ENCODE results near the gene SMARCA2.
A peak's percentile ranks its signal among the peaks of the same experiment; 100 is the strongest.

Gene SMARCA2

DNA sequence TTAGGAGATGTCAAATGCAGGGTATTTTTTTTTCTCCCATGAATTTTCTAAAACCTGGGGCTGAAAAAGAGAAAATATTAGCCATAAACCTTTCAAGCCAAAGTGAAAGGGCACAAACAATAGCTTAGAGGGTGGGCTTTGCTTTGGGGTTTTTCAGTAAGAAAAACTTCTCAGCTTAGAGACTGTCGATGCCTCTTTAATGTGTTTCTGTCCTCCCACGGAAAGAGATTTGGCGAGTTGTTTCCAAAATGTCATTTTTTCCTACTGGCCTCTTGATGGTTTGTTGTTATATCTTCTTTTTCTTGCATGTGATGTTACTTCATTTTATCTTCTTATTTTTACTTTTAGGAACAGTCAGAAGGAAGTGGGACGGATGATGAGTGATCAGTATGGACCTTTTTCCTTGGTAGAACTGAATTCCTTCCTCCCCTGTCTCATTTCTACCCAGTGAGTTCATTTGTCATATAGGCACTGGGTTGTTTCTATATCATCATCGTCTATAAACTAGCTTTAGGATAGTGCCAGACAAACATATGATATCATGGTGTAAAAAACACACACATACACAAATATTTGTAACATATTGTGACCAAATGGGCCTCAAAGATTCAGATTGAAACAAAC lies 177.3 kb downstream of the SMARCA2 start:
- Histone ChIP-seq H3K36me3 (ENCODE audit: insufficient read depth, low read length) (peaks cover 15% of the 10 kb centered on the region; the same call in 1 of the 2 replicates), H3K4me1 (ENCODE audit: control insufficient read depth, insufficient read depth, low read length, unreplicated experiment) (no peaks in the 10 kb centered on the region), H3K4me3 (ENCODE audit: low read depth, low read length) (no peak overlapping the region), H3K27me3 (ENCODE audit: insufficient read depth, low read length) (no peaks in the 10 kb centered on the region), H3K27ac (ENCODE audit: low read depth, low read length) (no peak overlapping the region), H2AFZ (ENCODE audit: low read length, unreplicated experiment) (no peak overlapping the region), H3K79me2 (ENCODE audit: control insufficient read depth, insufficient read depth, low read length, unreplicated experiment) (no peaks in the 10 kb centered on the region)

DNA sequence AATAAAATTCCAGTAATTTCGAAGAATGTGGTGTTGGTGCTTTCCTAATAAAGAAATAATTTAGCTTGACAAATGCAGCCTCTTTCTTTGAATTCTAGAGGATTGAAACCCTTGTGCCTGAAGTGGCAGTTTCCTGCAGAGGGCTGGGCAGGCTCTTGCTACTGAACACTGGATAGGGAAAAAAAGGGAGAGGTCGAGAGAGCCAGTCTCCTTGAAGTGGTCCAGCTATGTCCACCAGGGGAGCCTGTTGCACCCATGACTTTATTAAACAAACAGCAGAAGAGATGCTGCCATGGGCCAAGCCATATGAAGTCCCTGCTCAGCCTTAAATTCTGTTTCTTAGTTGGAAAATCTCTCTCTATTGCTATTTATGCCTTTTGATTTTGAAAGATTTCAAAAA lies 178.4 kb downstream of the SMARCA2 start:
- no peaks in the 10 kb centered on the region for H3K79me2 ChIP-seq (ENCODE audit: control insufficient read depth, insufficient read depth, low read length, unreplicated experiment)
- H3K4me3 ChIP-seq (ENCODE audit: low read depth, low read length): no peak overlapping the region
- no peak overlapping the region for H3K27ac ChIP-seq (ENCODE audit: low read depth, low read length)
- H3K36me3 ChIP-seq (ENCODE audit: insufficient read depth, low read length): peaks cover 15% of the 10 kb centered on the region; the same call in 1 of the 2 replicates
- H2AFZ ChIP-seq (ENCODE audit: low read length, unreplicated experiment): no peak overlapping the region
- H3K27me3 ChIP-seq (ENCODE audit: insufficient read depth, low read length): no peaks in the 10 kb centered on the region
- H3K4me1 ChIP-seq (ENCODE audit: control insufficient read depth, insufficient read depth, low read length, unreplicated experiment): no peaks in the 10 kb centered on the region

DNA sequence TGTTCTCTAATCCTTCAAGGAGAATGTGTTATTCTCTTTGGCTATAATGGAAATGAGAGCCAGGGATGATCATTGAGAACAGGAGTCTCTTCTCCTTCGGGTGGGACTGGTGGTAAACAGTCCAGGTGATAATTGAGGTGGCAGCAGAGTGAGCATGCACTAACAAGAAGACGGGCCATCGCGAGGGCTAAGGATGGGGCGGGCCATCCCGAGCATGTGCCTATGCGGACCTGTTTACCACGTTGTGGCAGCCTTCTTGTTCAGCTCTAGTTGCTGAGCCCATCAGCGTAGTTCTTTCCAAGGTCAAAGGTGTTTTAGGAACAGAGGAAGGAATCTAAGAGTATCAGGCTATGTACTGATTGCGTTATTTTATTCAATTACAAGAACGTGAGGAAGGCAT lies 180.1 kb downstream of the SMARCA2 start:
- Histone ChIP-seq H3K4me1 (ENCODE audit: control insufficient read depth, insufficient read depth, low read length, unreplicated experiment) (no peaks in the 10 kb centered on the region), H3K36me3 (ENCODE audit: insufficient read depth, low read length) (peaks cover 15% of the 10 kb centered on the region; the same call in 1 of the 2 replicates), H3K79me2 (ENCODE audit: control insufficient read depth, insufficient read depth, low read length, unreplicated experiment) (no peaks in the 10 kb centered on the region), H3K27me3 (ENCODE audit: insufficient read depth, low read length) (no peaks in the 10 kb centered on the region), H2AFZ (ENCODE audit: low read length, unreplicated experiment) (no peak overlapping the region), H3K27ac (ENCODE audit: low read depth, low read length) (no peak overlapping the region), H3K4me3 (ENCODE audit: low read depth, low read length) (no peak overlapping the region)

DNA sequence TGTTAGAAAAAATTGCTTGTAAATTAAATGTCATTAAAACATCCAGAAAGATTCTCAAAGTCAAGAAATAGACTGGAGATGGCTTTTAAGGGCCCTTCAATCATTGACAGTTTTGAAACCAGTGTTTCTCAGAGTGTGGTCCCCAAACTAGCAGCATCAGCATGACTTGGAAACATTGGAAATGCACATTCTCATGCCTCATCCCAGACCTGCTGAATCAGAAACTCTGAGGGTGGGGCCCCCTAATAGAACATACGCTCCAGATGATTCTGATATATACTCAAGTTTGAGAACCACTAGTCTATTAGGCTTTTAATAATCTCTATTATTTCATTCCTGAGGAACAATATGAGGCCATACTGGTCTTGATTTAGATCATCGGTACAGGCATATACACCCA lies 181.6 kb downstream of the SMARCA2 start:
- Histone ChIP-seq H3K79me2 (ENCODE audit: control insufficient read depth, insufficient read depth, low read length, unreplicated experiment) (no peaks in the 10 kb centered on the region), H2AFZ (ENCODE audit: low read length, unreplicated experiment) (no peak overlapping the region), H3K36me3 (ENCODE audit: insufficient read depth, low read length) (peaks cover 15% of the 10 kb centered on the region; the same call in 1 of the 2 replicates), H3K27ac (ENCODE audit: low read depth, low read length) (no peak overlapping the region), H3K4me3 (ENCODE audit: low read depth, low read length) (no peak overlapping the region), H3K27me3 (ENCODE audit: insufficient read depth, low read length) (no peaks in the 10 kb centered on the region), H3K4me1 (ENCODE audit: control insufficient read depth, insufficient read depth, low read length, unreplicated experiment) (no peaks in the 10 kb centered on the region)

GRCh38 chr9:2198956-2199635 lies 183.9 kb downstream of the SMARCA2 start:
- Histone ChIP-seq H3K36me3 (ENCODE audit: insufficient read depth, low read length) (no peaks in the 10 kb centered on the region), H3K4me3 (ENCODE audit: low read depth, low read length) (no peak overlapping the region), H3K79me2 (ENCODE audit: control insufficient read depth, insufficient read depth, low read length, unreplicated experiment) (no peaks in the 10 kb centered on the region), H3K4me1 (ENCODE audit: control insufficient read depth, insufficient read depth, low read length, unreplicated experiment) (no peaks in the 10 kb centered on the region), H3K27me3 (ENCODE audit: insufficient read depth, low read length) (no peaks in the 10 kb centered on the region), H2AFZ (ENCODE audit: low read length, unreplicated experiment) (no peak overlapping the region), H3K27ac (ENCODE audit: low read depth, low read length) (no peak overlapping the region)

- Histone ChIP-seq H3K27me3 (ENCODE audit: insufficient read depth, low read length) (no peaks in the 10 kb centered on the region), H2AFZ (ENCODE audit: low read length, unreplicated experiment) (no peak overlapping the region), H3K79me2 (ENCODE audit: control insufficient read depth, insufficient read depth, low read length, unreplicated experiment) (no peaks in the 10 kb centered on the region), H3K4me1 (ENCODE audit: control insufficient read depth, insufficient read depth, low read length, unreplicated experiment) (no peaks in the 10 kb centered on the region), H3K4me3 (ENCODE audit: low read depth, low read length) (no peak overlapping the region), H3K36me3 (ENCODE audit: insufficient read depth, low read length) (no peaks in the 10 kb centered on the region), H3K27ac (ENCODE audit: low read depth, low read length) (no peak overlapping the region)
Measured at GRCh38 chr9:2199999-2200796, 185.1 kb downstream of the SMARCA2 start.

DNA sequence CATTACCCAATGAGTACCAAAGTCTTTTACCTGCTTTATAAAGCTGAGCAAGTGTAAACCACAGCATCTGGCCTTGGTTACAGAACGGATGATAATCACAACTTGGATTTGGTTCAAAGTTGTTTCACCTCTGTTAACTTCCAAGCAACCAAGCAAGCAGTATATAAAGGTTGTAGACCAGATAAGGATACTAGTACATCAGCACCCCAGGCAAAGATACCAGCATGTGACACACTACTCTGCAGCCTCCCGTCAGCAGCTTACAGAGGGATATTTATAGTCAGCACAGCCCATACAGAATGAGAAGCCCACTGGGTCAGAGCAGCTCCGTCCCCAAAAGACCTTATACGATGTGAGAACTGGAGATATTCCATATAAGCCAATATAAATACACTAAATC lies 193.3 kb downstream of the SMARCA2 start:
- H3K27me3 ChIP-seq (ENCODE audit: insufficient read depth, low read length): no peaks in the 10 kb centered on the region
- H3K79me2 ChIP-seq (ENCODE audit: control insufficient read depth, insufficient read depth, low read length, unreplicated experiment): no peaks in the 10 kb centered on the region
- H3K27ac ChIP-seq (ENCODE audit: low read depth, low read length): no peak overlapping the region
- H3K36me3 ChIP-seq (ENCODE audit: insufficient read depth, low read length): no peaks in the 10 kb centered on the region
- H3K4me1 ChIP-seq (ENCODE audit: control insufficient read depth, insufficient read depth, low read length, unreplicated experiment): peaks cover 12% of the 10 kb centered on the region
- no peak overlapping the region for H2AFZ ChIP-seq (ENCODE audit: low read length, unreplicated experiment)
- no peak overlapping the region for H3K4me3 ChIP-seq (ENCODE audit: low read depth, low read length)

DNA sequence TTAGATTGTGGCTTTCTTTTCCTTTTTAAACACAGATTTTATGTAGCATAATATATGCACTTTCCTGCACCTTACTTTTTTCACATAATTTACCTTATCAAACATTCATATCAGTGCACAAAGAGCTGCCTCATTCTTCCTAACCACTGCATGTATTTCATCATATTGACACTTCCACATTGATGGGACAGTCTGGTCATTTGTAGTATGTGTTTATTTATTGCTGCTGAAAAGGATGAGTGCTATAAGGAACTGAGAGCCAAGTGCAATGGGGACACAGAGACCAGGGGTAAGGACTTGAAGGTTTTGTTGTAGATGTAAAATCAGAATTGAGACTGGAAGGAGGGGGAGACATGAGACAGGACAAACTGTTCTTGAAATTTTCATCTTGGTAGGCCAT lies 193.8 kb downstream of the SMARCA2 start:
- H2AFZ ChIP-seq (ENCODE audit: low read length, unreplicated experiment): peak overlapping the region; percentile 66
- H3K27me3 ChIP-seq (ENCODE audit: insufficient read depth, low read length): no peaks in the 10 kb centered on the region
- H3K4me1 ChIP-seq (ENCODE audit: control insufficient read depth, insufficient read depth, low read length, unreplicated experiment): peaks cover 12% of the 10 kb centered on the region
- H3K4me3 ChIP-seq (ENCODE audit: low read depth, low read length): no peak overlapping the region
- no peak overlapping the region for H3K27ac ChIP-seq (ENCODE audit: low read depth, low read length)
- no peaks in the 10 kb centered on the region for H3K36me3 ChIP-seq (ENCODE audit: insufficient read depth, low read length)
- no peaks in the 10 kb centered on the region for H3K79me2 ChIP-seq (ENCODE audit: control insufficient read depth, insufficient read depth, low read length, unreplicated experiment)

- Histone ChIP-seq H3K79me2 (ENCODE audit: control insufficient read depth, insufficient read depth, low read length, unreplicated experiment) (no peaks in the 10 kb centered on the region), H3K27ac (ENCODE audit: low read depth, low read length) (no peak overlapping the region), H2AFZ (ENCODE audit: low read length, unreplicated experiment) (peak overlapping the region; percentile 66), H3K36me3 (ENCODE audit: insufficient read depth, low read length) (no peaks in the 10 kb centered on the region), H3K4me1 (ENCODE audit: control insufficient read depth, insufficient read depth, low read length, unreplicated experiment) (peaks cover 12% of the 10 kb centered on the region), H3K4me3 (ENCODE audit: low read depth, low read length) (peak overlapping the region; percentile 1; the same call in 1 of the 2 replicates), H3K27me3 (ENCODE audit: insufficient read depth, low read length) (no peaks in the 10 kb centered on the region)
Measured at GRCh38 chr9:2209400-2209799, 194.3 kb downstream of the SMARCA2 start.

GRCh38 chr9:2210201-2210600 lies 195.1 kb downstream of the SMARCA2 start:
- Histone ChIP-seq H3K36me3 (ENCODE audit: insufficient read depth, low read length) (no peaks in the 10 kb centered on the region), H2AFZ (ENCODE audit: low read length, unreplicated experiment) (peak overlapping the region; percentile 66), H3K79me2 (ENCODE audit: control insufficient read depth, insufficient read depth, low read length, unreplicated experiment) (no peaks in the 10 kb centered on the region), H3K27ac (ENCODE audit: low read depth, low read length) (no peak overlapping the region), H3K27me3 (ENCODE audit: insufficient read depth, low read length) (no peaks in the 10 kb centered on the region), H3K4me3 (ENCODE audit: low read depth, low read length) (no peak overlapping the region), H3K4me1 (ENCODE audit: control insufficient read depth, insufficient read depth, low read length, unreplicated experiment) (peaks cover 12% of the 10 kb centered on the region)

All from ACC112 (cell line).